HepG2 (cell line): ENCODE measurements around the gene ZDHHC7. TPM values are rescaled to one million over a fixed set of nuclear protein-coding genes. Genes with fewer than 3 reads are reported as not detected.
A peak's percentile ranks its signal among the peaks of the same experiment; 100 is the strongest.

Experiments
- CBX1 ChIP-seq: IDR thresholded peaks from one replicate; pipeline ENCODE4 v1.6.1; 2016; ENCODE audit warnings: antibody characterized with exemption, low read depth
- HNF1A ChIP-seq, 2 experiments: sonication (generic) in 1 of 2; formaldehyde crosslinking in 1 of 2; IDR thresholded peaks; 2 replicates each; pipeline versions ENCODE4 v1.4.0 to v1.6.1; 2016 to 2020; ENCODE audit warnings: borderline replicate concordance in 1 of 2, low read depth in 1 of 2, mild to moderate bottlenecking in 1 of 2, missing genetic modification reagents in 1 of 2
- ISL2 ChIP-seq: sonication (generic); formaldehyde crosslinking; IDR thresholded peaks from 2 replicates; pipeline ENCODE4 v1.5.0; 2020; ENCODE audit warnings: missing genetic modification reagents
- NFKB2 ChIP-seq: sonication (generic); formaldehyde crosslinking; IDR thresholded peaks from 2 replicates; pipeline ENCODE4 v1.4.0; 2020; ENCODE audit warnings: missing genetic modification reagents, borderline replicate concordance
- RAD51 ChIP-seq: fragments of 450-650 bp; IDR thresholded peaks from 2 replicates; pipeline ENCODE4 v1.6.1; 2016; ENCODE audit warnings: borderline replicate concordance
- RARG ChIP-seq: sonication (generic); formaldehyde crosslinking; IDR thresholded peaks from 2 replicates; pipeline ENCODE4 v1.4.0; 2020; ENCODE audit warnings: low read depth, mild to moderate bottlenecking, missing genetic modification reagents
- SIN3A ChIP-seq: IDR thresholded peaks from 2 replicates; pipeline ENCODE4 v1.6.1; 2011; ENCODE audit warnings: low read depth, mild to moderate bottlenecking, control low read depth, low read length, borderline replicate concordance
- XRCC5 ChIP-seq: fragments of 200-400 bp; formaldehyde crosslinking; optimal IDR thresholded peaks from 2 replicates; pipeline ENCODE3; 2017; ENCODE audit warnings: mild to moderate bottlenecking, low read length
- ZBTB1 ChIP-seq: sonication (generic); formaldehyde crosslinking; IDR thresholded peaks from 2 replicates; pipeline ENCODE4 v1.4.0; 2020; ENCODE audit warnings: missing genetic modification reagents, borderline replicate concordance
- ZBTB4 ChIP-seq: sonication (generic); formaldehyde crosslinking; IDR thresholded peaks from 2 replicates; pipeline ENCODE4 v1.4.0; 2020; ENCODE audit warnings: missing genetic modification reagents, mild to moderate bottlenecking, borderline replicate concordance
- ZC3H4 ChIP-seq: sonication (generic); formaldehyde crosslinking; IDR thresholded peaks from 2 replicates; pipeline ENCODE4 v1.4.0; 2020; ENCODE audit warnings: missing genetic modification reagents, borderline replicate concordance
- ZNF30 ChIP-seq: sonication (generic); formaldehyde crosslinking; IDR thresholded peaks from 2 replicates; pipeline ENCODE4 v1.5.0; 2020; ENCODE audit warnings: mild to moderate bottlenecking, missing genetic modification reagents
- ZNF343 ChIP-seq: sonication (generic); formaldehyde crosslinking; IDR thresholded peaks from 2 replicates; pipeline ENCODE4 v1.4.0; 2020; ENCODE audit warnings: mild to moderate bottlenecking, missing genetic modification reagents
- ZNF570 ChIP-seq: sonication (generic); formaldehyde crosslinking; IDR thresholded peaks from 2 replicates; pipeline ENCODE4 v1.4.0; 2020; ENCODE audit warnings: mild to moderate bottlenecking, missing genetic modification reagents, borderline replicate concordance
- ZNF770 ChIP-seq: sonication (generic); formaldehyde crosslinking; IDR thresholded peaks from 2 replicates; pipeline ENCODE4 v1.5.0; 2020; ENCODE audit warnings: mild to moderate bottlenecking, missing genetic modification reagents
- ZNF780A ChIP-seq: sonication (generic); formaldehyde crosslinking; IDR thresholded peaks from 2 replicates; pipeline ENCODE4 v1.8.0; 2022; ENCODE audit warnings: mild to moderate bottlenecking, missing genetic modification reagents, moderate library complexity
- ZNF784 ChIP-seq: sonication (generic); formaldehyde crosslinking; IDR thresholded peaks from 2 replicates; pipeline ENCODE4 v1.5.1; 2020; ENCODE audit warnings: missing genetic modification reagents, mild to moderate bottlenecking, borderline replicate concordance
- polyA plus RNA-seq, 8 experiments: library from polyadenylated mRNA; depleted of rRNA in 3 of 8; stranded (reverse) in 7 of 8; unstranded in 1 of 8; fragments of >200 nt; fragmentation: Illumina TruSeq in 4 of 8; extraction: Trizol in 4 of 8; gene quantifications; 2 replicates each; pipeline versions ENCODE4 v1.2.1 to v1.2.3, GENCODE V29; 2011 to 2016; ENCODE audit warnings: low read depth in 4 of 8, missing spikeins in 1 of 8, mixed read lengths in 1 of 8; ENCODE audit not compliant: insufficient read depth in 1 of 8
- total RNA-seq, 5 experiments: library from RNA; depleted of rRNA; stranded (reverse); fragments of >200 nt; fragmentation: Illumina TruSeq; extraction: Trizol; gene quantifications; 2 replicates each; pipeline ENCODE4 v1.2.3, GENCODE V29; 2016; ENCODE audit warnings: low read depth in 1 of 5

ZDHHC7 gene
- total and polyA plus RNA-seq, 2 of the 13 experiments (the other 11 are each of a cell fraction or from before 2014, with no cell fraction given): 46.8 to 67.6 TPM

GRCh38 chr16:85010931-85011845 lies at the start of gene ZDHHC7 (continued):
- 0 out of 2 replicates have a peak, but pooled peaks have one; percentile 34 for TF ChIP-seq ZNF784 (CRISPR knock-in tag)
- peak; percentile 80; the same call in 1 of the 2 replicates for TF ChIP-seq ZBTB4 (CRISPR knock-in tag)
- no peak for TF ChIP-seq ZNF780A (CRISPR knock-in tag)
- peak; percentile 77 for TF ChIP-seq ISL2
- no peak for TF ChIP-seq CBX1
- TF ChIP-seq ZNF770 (CRISPR knock-in tag): no peak; the same call in 1 of the 2 replicates
- no peak for TF ChIP-seq RARG (CRISPR knock-in tag)
- no peak for TF ChIP-seq RAD51
- no peak for TF ChIP-seq ZC3H4 (CRISPR knock-in tag)
- no peak for TF ChIP-seq ZBTB1 (CRISPR knock-in tag)
- peak; percentile 64; the same call in 1 of the 2 replicates for TF ChIP-seq NFKB2 (CRISPR knock-in tag)
- 0 out of 2 replicates have a peak, but pooled peaks have one; percentile 37 for TF ChIP-seq SIN3A
- TF ChIP-seq ZNF30 (CRISPR knock-in tag): no peak
- no peak for TF ChIP-seq HNF1A (IDR thresholded peaks at IDR 0.05; ENCODE audit: low read depth)
- TF ChIP-seq HNF1A (CRISPR knock-in tag; IDR thresholded peaks at IDR 0.05; ENCODE audit: borderline replicate concordance): no peak; the same call in 1 of the 2 replicates
- 0 out of 2 replicates have a peak, but pooled peaks have one; percentile 38 for TF ChIP-seq ZNF343 (CRISPR knock-in tag)
- TF ChIP-seq ZNF570 (CRISPR knock-in tag): no peak
- TF ChIP-seq XRCC5: peak; percentile 34
